Ammon's horn (tissue), 1 donor: Measurements from ENCODE around the gene AJM1.

Source experiments
- DNase-seq: peaks from one replicate; pipeline ENCODE4 v3.0.0-alpha.2; 2016; ENCODE audit warnings: low spot score

Gene AJM1

DNA sequence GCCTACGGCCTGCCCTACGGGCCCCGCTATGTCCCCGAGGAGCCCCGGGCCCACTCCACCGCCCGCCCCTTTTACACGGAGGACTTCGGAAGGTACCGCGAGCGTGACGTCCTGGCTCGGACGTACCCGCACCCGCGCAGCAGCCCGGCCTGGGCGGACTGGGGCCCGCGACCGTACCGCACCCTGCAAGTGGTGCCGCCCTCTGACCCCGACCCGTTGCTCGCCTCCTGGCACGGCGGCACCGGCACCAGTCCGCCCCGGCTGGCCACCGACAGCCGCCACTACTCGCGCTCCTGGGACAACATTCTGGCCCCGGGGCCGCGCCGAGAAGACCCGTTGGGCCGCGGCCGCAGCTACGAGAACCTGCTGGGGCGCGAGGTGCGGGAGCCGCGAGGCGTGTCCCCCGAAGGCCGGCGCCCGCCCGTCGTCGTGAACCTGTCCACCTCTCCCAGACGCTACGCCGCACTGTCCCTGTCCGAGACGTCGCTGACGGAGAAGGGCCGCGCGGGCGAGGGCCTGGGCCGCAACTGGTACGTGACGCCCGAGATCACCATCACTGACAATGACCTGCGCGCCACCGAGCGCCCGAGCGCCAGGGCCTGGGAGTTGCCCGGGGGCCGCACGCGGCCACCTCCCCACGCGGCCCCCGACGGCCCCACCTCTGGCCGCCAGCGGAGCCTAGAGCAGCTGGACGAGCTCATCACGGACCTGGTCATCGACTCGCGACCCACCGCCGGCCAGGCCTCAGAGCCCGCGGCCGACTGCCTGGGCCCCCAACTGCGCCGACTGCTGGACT is 3.4 kb downstream of the AJM1 start:
- DNase-seq = no peak

- DNase-seq = no peak
Measured at GRCh38 chr9:136846376-136847087, 4.3 kb downstream of the AJM1 start.

DNA sequence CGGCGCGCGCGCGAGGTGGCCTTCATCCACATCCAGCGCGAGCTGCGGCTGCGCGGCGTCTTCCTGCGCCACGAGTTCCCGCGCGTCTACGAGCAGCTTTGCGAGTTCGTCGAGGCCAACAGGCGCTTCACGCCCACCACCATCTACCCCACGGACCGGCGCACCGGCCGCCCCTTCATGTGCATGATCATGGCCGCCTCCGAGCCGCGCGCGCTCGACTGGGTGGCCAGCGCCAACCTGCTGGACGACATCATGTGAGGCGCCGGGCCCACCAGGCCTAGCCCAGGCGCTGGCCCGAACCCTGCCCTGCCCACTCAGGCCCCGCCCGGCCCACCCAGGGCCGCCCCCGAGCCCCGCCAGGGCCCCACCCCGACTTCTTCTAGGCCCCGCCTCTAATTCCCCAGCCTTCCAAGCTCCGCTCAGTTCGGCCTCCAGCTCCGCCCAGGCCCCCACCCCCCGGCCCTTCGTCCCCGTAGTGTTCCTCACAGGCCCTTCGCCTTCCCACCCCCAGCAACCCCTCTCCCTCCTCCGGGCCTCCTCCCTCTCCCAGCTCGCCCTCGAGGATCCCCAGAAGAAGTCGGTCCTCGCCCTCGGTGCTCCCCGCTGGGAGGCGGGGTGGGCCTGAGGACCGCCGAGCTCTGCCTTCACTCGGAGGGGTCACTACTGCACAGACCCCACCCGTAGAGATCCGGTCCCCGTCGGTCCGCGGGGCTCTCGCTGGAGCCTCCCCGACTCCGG is 5.0 kb downstream of the AJM1 start:
- DNase-seq = no peak

GRCh38 chr9:136847826-136848392 is 5.6 kb downstream of the AJM1 start:
- DNase-seq = no peak

DNA sequence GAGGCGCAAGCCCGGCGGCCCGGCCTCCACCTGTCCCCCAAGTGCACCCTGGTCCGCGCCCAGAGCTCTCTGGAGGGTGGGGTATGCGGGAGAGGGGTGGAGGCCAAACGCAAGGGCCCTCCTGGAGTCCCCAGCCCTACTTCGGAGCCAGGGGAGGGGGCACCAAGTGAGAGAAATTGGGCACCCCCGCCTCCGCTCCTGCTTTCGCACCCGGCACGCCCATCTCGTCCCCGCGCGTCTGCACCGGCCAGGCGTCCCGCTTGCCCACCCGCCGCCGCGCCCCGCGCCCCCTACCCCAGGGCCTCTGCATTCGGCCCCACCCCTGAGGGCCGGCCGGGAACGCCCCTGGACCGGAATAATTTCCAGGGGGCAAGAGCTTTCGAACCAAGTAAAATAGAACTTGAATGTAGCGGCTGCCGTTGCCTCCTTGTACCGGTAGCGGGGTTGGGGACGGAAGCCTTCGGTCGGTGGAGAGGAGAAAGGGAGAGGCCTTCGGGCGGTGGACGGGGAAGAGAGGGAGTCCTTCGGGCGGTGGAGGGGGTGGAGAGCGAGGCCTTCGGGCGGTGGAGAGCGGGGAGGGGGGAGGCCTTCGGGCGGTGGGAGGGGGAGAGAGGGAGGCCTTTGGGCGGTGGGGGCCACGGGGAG is 6.2 kb downstream of the AJM1 start:
- no peak for DNase-seq

DNA sequence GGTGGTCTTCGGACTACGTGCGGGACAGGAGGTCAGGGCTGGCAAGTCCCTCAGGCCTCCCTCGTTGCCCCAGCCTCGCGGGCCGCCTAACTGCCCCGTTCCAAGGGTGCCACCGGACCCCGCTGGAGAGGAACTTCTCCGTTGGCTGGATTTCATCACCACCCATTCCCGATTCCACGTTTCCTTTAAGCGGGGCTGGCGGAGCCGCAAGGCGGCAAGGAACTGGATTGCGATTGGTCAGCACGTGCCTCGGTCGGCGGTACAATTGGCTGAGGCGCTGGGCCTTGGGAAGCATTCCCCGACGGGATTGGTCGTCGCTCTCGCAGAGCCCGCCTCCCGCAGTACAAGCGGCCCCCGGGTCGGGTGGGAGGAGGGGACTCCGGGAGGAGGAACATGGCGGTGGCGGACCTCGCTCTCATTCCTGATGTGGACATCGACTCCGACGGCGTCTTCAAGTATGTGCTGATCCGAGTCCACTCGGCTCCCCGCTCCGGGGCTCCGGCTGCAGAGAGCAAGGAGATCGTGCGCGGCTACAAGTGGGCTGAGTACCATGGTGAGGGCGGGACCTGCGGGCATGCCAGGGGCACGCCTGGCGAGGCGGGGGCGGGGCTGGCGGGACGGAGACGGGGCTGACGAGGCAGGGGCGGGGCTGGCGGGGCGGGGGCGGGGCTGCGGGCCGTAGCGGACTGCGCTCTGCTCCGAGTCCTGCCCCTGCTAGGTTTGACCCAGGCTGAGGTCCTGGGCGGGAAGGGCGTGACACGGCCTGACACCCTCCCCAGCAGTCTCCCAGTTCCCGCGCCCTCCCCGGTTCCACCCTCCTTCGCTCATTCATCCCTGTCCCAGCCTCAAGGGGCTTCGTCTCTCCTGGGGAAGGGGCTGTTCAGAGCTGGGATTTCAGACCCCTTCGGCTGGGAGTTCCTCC is 7.0 kb downstream of the AJM1 start, which contains the start of gene PHPT1:
TSS of gene PHPT1 (plus strand) at position 372 of the 922 bp plus-strand sequence. CDS start at position 394, 22 bp downstream.
- DNase-seq = peak; percentile 99

DNA sequence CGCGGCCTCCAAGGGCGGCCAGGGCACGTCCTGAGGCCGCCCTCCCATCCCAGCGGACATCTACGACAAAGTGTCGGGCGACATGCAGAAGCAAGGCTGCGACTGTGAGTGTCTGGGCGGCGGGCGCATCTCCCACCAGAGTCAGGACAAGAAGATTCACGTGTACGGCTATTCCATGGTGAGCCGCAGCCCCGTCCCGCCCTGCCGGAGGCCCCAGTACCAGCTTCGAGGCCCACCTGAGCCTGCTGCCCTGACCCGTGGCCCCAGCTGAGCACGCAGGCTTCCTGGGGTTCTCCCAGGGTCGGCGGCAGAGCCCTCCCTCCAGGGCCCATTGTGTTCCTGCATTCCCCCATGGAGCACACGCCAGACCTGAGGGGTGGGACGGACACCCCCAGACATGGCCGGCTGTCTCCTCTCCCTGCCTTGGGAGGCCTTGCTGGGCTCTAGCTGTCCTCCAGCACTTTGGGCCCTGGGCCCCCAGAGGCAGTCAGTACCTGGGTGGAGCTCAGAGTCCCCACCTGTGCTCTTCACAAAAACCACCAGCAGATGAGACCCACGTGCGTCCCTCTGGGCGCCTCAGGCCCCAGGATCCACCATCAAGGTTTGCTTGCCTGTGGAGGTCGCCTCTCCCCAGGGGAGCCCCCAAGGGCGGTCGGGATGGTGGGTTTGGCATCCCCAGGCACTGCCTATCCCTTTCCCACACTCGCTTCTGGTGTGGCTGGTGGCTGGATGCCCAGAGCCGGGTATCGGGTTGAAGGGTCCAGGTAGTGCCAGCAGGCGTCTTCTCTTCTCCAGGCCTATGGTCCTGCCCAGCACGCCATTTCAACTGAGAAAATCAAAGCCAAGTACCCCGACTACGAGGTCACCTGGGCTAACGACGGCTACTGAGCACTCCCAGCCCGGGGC is 7.9 kb downstream of the AJM1 start:
- no peak for DNase-seq

DNA sequence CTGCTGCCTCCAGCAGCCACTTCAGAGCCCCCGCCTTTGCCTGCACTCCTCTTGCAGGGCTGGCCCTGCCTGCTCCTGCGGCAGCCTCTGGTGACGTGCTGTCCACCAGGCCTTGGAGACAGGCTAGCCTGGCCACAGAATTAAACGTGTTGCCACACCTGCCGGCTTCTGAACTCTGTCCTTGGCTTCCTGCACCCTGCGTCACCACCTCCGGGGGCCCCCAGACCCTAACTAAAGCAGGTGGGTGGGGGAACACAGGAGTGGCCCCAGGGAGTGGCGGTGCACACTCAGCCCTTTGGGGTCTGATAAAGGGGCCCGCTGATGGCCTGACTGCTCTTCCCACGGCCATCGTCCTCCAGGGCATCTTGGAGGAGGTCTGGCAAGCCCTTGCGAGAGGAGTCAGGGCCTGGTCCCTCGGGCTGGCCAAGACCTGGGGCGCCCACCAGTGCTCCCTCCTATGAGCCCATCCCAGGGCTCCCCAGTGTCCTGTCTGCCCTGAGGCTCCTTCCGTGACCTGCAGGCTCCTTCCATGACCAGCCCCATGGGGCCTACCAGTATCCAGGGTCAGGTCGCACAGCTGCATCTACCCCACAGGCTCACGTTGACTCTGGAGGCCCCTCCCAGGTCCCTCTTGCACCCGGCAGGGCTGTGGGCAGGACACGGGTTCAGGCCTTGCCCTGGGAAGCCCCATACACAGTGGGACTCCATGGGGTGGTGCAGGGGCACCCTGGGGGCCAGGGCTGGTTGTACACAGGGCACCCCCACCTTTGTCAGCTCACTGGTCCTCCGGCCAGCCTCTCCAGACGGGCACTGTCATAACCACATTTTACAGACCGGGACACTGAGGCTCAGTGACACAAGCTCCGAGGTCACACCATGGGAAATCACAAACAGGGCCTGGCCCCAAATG is 8.8 kb downstream of the AJM1 start:
- no peak for DNase-seq

GRCh38 chr9:136851941-136852663 is 9.8 kb downstream of the AJM1 start, which contains the start of gene MAMDC4:
MAMDC4 (plus strand) TSS chr9:136852346; CDS start chr9:136852417, 71 bp downstream.
- no peak for DNase-seq

- no peak for DNase-seq
Measured at GRCh38 chr9:136852664-136853595, 10.7 kb downstream of the AJM1 start.

GRCh38 chr9:136853596-136854112 is 11.4 kb downstream of the AJM1 start:
- no peak for DNase-seq

DNA sequence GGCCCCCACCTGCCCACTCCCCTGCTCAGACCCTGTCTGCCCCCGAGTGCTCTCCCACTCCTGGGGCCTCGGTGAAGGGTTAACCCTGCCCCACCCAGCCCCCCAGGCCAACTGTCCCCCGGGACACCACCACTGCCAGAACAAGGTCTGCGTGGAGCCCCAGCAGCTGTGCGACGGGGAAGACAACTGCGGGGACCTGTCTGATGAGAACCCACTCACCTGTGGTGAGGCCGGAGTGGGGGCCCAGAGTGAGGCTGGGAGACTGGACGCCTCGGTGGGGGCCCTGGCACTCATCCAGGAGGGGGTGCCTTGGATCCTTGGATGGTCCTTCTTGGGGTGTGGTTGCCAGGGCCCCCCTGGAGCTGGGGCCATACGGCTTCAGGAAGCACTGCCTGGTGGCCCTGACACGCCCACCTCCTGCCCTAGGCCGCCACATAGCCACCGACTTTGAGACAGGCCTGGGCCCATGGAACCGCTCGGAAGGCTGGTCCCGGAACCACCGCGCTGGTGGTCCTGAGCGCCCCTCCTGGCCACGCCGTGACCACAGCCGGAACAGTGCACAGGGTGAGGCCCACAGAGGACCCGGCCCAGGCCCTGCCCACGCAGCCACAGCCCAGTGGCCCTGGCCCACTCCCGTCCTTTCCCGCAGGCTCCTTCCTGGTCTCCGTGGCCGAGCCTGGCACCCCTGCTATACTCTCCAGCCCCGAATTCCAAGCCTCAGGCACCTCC is 12.0 kb downstream of the AJM1 start:
- no peak for DNase-seq

DNA sequence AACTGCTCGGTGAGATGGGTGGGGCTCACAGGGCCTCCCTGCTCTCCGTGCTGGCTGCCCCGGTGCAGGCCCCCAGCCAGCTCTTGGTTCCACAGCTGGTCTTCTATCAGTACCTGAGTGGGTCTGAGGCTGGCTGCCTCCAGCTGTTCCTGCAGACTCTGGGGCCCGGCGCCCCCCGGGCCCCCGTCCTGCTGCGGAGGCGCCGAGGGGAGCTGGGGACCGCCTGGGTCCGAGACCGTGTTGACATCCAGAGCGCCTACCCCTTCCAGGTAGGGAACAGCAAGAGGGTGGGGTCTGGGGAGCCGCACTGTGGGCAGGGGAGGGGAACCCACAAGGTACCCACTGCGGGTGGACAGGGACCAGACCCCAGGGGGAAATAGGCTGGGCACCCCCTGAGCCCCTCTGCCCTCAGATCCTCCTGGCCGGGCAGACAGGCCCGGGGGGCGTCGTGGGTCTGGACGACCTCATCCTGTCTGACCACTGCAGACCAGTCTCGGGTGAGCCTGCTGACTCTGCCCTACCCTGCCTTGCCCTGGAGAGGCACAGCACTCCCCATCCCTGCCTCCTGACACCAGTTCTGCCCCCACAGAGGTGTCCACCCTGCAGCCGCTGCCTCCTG is 12.7 kb downstream of the AJM1 start:
- no peak for DNase-seq

- no peak for DNase-seq
Measured at GRCh38 chr9:136855461-136856078, 13.3 kb downstream of the AJM1 start.

- DNase-seq = no peak
Measured at GRCh38 chr9:136856079-136856476, 13.8 kb downstream of the AJM1 start.
